Thyroid gland (tissue), 4 donors: ENCODE results near the gene MAMDC4. TPM values are rescaled to one million over a fixed set of nuclear protein-coding genes. Genes with fewer than 3 reads are reported as not detected.

ENCODE experiments used
- DNase-seq, 2 donors: peaks; one replicate each; pipeline ENCODE4 v3.0.0-alpha.2; 2019
- H3K27ac ChIP-seq, 3 donors: fragments of 200-600 bp; sonication (generic); 1 replicate in 2 of 3; 2 replicates in 1 of 3; pipeline ENCODE4 v1.5.1; 2016 to 2019; ENCODE audit warnings: mild to moderate bottlenecking in 1 of 3, moderate library complexity in 1 of 3
- H3K27me3 ChIP-seq: fragments of 200-600 bp; sonication (generic); one replicate; pipeline ENCODE4 v1.5.1; 2019
- H3K36me3 ChIP-seq, 2 donors: fragments of 200-600 bp; sonication (generic); one replicate each; pipeline ENCODE4 v1.5.1; 2016 to 2019
- H3K4me1 ChIP-seq, 2 donors: fragments of 200-600 bp; sonication (generic); one replicate each; pipeline ENCODE4 v1.5.1; 2017 to 2019
- H3K4me3 ChIP-seq, 3 donors: fragments of 200-600 bp; sonication (generic); replicated peaks in 1 of 3; 1 replicate in 2 of 3; 2 replicates in 1 of 3; pipeline ENCODE4 v1.5.1; 2016; ENCODE audit warnings: mild to moderate bottlenecking in 1 of 3
- H3K9me3 ChIP-seq: fragments of 200-600 bp; sonication (generic); one replicate; pipeline ENCODE4 v1.5.1; 2017
- POLR2A ChIP-seq, 2 donors: fragments of 450-650 bp; IDR thresholded peaks; one replicate each; pipeline ENCODE4 v1.6.1; 2017; ENCODE audit warnings: antibody characterized with exemption in 2 of 2, mild to moderate bottlenecking in 2 of 2, moderate library complexity in 1 of 2
- WGBS, 2 donors: methylation state at CpG; one replicate each; pipeline ENCODE4 v1.1.5; 2017; 5-methylcytosine and 5-hydroxymethylcytosine counted together
- intact Hi-C: fragments of 100-400 bp; cut with DNase I; formaldehyde crosslinking; loops from one replicate; pipeline ENCODE4 v1.15.1; 2023
- microRNA-seq: library from miRNA; unstranded; fragments of <30 nt; microRNA quantifications from one replicate; pipeline ENCODE4, GENCODE V29; 2016
- small RNA-seq: library from RNA; depleted of rRNA; stranded (forward); fragments of <200 nt; gene quantifications from one replicate; pipeline ENCODE3, GENCODE V24; 2016
- total RNA-seq, 4 donors: library from RNA; depleted of rRNA; stranded (reverse); fragments of >200 nt; gene quantifications; one replicate each; pipeline ENCODE4 v1.2.3, GENCODE V29; 2016
- TF ChIP-seq, protein P1 (sequence below), 6 experiments: fragments of 200-600 bp in 3 of 6; fragments of 450-650 bp in 3 of 6; sonication (generic) in 3 of 6; IDR thresholded peaks; one replicate each; pipeline ENCODE4 v1.5.1; 2016 to 2019; ENCODE audit warnings: antibody characterized with exemption in 6 of 6, mild to moderate bottlenecking in 2 of 6, inconsistent platforms in 1 of 6, moderate library complexity in 1 of 6

Gene MAMDC4
- total RNA-seq, 4 donors from 2014 or later = 4.1 to 20.4 (median 9.0) TPM

DNA sequence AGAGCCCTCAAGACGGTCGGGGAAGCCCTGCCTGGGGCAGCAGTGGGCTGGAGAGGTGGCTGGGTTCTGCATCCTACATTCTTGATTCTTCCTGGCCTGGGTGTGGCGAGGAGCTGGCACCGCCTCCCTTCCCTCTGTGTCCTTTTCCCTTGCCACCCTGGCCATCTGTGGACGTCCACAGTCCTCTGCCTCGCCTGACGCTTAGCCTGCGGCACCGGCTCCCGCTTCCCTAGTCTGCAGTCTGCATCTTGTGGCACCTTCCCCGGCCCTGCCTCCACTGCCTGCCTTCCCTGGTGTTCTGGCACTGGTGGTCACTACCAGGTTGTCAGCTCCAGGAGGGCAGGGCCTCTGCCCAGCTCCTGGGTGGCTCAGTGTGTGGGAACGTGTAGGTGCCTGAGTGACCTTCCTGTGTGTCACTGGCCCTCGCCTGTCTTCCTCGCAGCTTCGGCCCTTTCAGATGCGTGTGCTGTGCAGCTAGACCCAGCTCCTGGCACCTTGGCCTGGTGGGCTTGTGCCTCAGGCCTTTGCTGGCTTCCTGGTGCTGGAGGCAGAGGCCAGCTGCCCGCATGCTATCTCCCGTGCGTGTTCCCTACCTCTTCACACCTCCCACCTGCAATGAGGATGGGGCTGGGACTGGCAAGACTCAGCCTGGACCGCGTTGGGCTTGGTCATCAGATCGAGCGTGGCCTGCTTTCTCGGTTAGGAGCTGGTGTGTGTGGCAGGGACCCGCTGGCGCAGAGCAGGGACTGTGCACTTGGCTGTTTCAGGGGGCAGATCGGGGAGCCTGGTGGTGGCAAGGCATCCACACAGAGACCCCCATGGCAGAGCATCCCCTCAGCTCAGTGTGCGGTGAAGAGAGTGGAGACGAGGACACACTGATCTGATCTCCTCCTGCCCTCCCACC is 55.1 kb downstream of the MAMDC4 start:
- no peaks in the 10 kb centered on the region for H3K9me3 ChIP-seq
- WGBS, 2 donors = 96 to 100% methylated on average over 22 to 28 of the region's 29 CpGs
- H3K36me3 ChIP-seq = peaks cover 0 to 12% of the 10 kb centered on the region in 2 donors
- TF ChIP-seq, protein P1, sequence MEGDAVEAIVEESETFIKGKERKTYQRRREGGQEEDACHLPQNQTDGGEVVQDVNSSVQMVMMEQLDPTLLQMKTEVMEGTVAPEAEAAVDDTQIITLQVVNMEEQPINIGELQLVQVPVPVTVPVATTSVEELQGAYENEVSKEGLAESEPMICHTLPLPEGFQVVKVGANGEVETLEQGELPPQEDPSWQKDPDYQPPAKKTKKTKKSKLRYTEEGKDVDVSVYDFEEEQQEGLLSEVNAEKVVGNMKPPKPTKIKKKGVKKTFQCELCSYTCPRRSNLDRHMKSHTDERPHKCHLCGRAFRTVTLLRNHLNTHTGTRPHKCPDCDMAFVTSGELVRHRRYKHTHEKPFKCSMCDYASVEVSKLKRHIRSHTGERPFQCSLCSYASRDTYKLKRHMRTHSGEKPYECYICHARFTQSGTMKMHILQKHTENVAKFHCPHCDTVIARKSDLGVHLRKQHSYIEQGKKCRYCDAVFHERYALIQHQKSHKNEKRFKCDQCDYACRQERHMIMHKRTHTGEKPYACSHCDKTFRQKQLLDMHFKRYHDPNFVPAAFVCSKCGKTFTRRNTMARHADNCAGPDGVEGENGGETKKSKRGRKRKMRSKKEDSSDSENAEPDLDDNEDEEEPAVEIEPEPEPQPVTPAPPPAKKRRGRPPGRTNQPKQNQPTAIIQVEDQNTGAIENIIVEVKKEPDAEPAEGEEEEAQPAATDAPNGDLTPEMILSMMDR (IDR thresholded peaks at IDR 0.05) = no peak
- TF ChIP-seq POLR2A (IDR thresholded peaks at IDR 0.05) = no peak
- H3K27ac ChIP-seq = no peak overlapping the region
- intact Hi-C loops = no loop called here
- H3K27me3 ChIP-seq = no peaks in the 10 kb centered on the region
- no peak for DNase-seq
- H3K4me1 ChIP-seq = peaks cover 15 to 19% of the 10 kb centered on the region in 2 donors
- H3K4me3 ChIP-seq = no peak overlapping the region

Small RNA genes within 50 kb of the gene (microRNA-seq; reads per million reads assigned to microRNA genes)
- not detected for gene MIR4292
- not detected for gene MIR4479

Small RNA genes within 50 kb of the gene (small RNA-seq; reads per million reads assigned to genes)
- gene MIR4292 (not detected), gene MIR4479 (not detected)

Other genes with a start within 250 kb of the MAMDC4 start
- gene EGFL7, start 189.4 kb upstream of the MAMDC4 start, total RNA-seq = 100 to 1,000 TPM in 1 of 4 donors, 10 to 100 TPM in 3; 38.4 to 143 (median 81.6) TPM
- gene AGPAT2, start 164.9 kb upstream of the MAMDC4 start, total RNA-seq = 10 to 100 TPM; 58.6 to 78.7 (median 72.0) TPM
- gene DIPK1B, start 139.8 kb upstream of the MAMDC4 start, total RNA-seq = 10 to 100 TPM; 19.4 to 23.6 (median 22.6) TPM
- 10 to 100 TPM in 1 of 4 donors, 1 to 10 TPM in 3; 5.8 to 10.1 (median 7.1) TPM for gene LCN10, start 109.4 kb upstream of the MAMDC4 start, total RNA-seq
- gene LCN6, start 103.8 kb upstream of the MAMDC4 start, total RNA-seq = 10 to 100 TPM in 1 of 4 donors, 1 to 10 TPM in 3; 1.4 to 10.0 (median 4.5) TPM
- 1 to 10 TPM in 1 of 4 donors, under 1 TPM in 1, not detected in 2; 0.93 to 1.0 TPM for gene LCN8, start 94.1 kb upstream of the MAMDC4 start, total RNA-seq
- not detected for gene LCN15, start 87.8 kb upstream of the MAMDC4 start, total RNA-seq
- gene TMEM141, start 61.0 kb upstream of the MAMDC4 start, total RNA-seq = 100 to 1,000 TPM in 3 of 4 donors, 10 to 100 TPM in 1; 81.6 to 189 (median 141) TPM
- 1 to 10 TPM; 1.3 to 4.6 (median 2.8) TPM for gene CCDC183, start 56.0 kb upstream of the MAMDC4 start, total RNA-seq
- 10 to 100 TPM; 59.8 to 84.0 (median 62.2) TPM for gene RABL6, start 44.4 kb upstream of the MAMDC4 start, total RNA-seq
- 1 to 10 TPM in 3 of 4 donors, under 1 TPM in 1; 0.83 to 4.7 (median 2.3) TPM for gene AJM1, start 9.9 kb upstream of the MAMDC4 start, total RNA-seq
- gene PHPT1, start 2.9 kb upstream of the MAMDC4 start, total RNA-seq = 100 to 1,000 TPM in 2 of 4 donors, 10 to 100 TPM in 2; 79.4 to 174 (median 115) TPM
- gene EDF1, start 14.0 kb downstream of the MAMDC4 start, total RNA-seq = 100 to 1,000 TPM; 339 to 591 (median 526) TPM
- 10 to 100 TPM in 3 of 4 donors, 1 to 10 TPM in 1; 9.7 to 18.3 (median 15.4) TPM for gene TRAF2, start 34.2 kb downstream of the MAMDC4 start, total RNA-seq
- 100 to 1,000 TPM; 138 to 282 (median 203) TPM for gene FBXW5, start 92.4 kb downstream of the MAMDC4 start, total RNA-seq
- 1 to 10 TPM in 1 of 4 donors, not detected in 3; 1.8 TPM for gene C8G, start 92.9 kb downstream of the MAMDC4 start, total RNA-seq
- 10 to 100 TPM; 24.3 to 85.0 (median 54.0) TPM for gene LCN12, start 99.9 kb downstream of the MAMDC4 start, total RNA-seq
- 10 to 100 TPM in 3 of 4 donors, 1 to 10 TPM in 1; 5.0 to 39.5 (median 33.9) TPM for gene PTGDS, start 125.2 kb downstream of the MAMDC4 start, total RNA-seq
- gene LCNL1, start 130.6 kb downstream of the MAMDC4 start, total RNA-seq = under 1 TPM in 1 of 4 donors, not detected in 3; 0.54 TPM
- gene PAXX, start 140.1 kb downstream of the MAMDC4 start, total RNA-seq = 100 to 1,000 TPM in 1 of 4 donors, 10 to 100 TPM in 3; 29.8 to 109 (median 50.7) TPM
- 100 to 1,000 TPM in 3 of 4 donors, 10 to 100 TPM in 1; 97.7 to 301 (median 268) TPM for gene CLIC3, start 144.2 kb downstream of the MAMDC4 start, total RNA-seq
- 10 to 100 TPM; 36.8 to 59.7 (median 50.2) TPM for gene ABCA2, start 175.9 kb downstream of the MAMDC4 start, total RNA-seq
- gene FUT7, start 179.7 kb downstream of the MAMDC4 start, total RNA-seq = not detected
- 10 to 100 TPM; 23.3 to 65.9 (median 35.4) TPM for gene NPDC1, start 193.8 kb downstream of the MAMDC4 start, total RNA-seq
- gene ENTPD2, start 201.7 kb downstream of the MAMDC4 start, total RNA-seq = under 1 TPM in 2 of 4 donors, not detected in 2; 0.22 to 0.49 TPM
- 1 to 10 TPM in 1 of 4 donors, under 1 TPM in 3; 0.27 to 1.0 (median 0.72) TPM for gene SAPCD2, start 218.2 kb downstream of the MAMDC4 start, total RNA-seq
- 10 to 100 TPM in 2 of 4 donors, 1 to 10 TPM in 2; 9.3 to 15.7 (median 12.4) TPM for gene UAP1L1, start 225.2 kb downstream of the MAMDC4 start, total RNA-seq
- gene MAN1B1, start 234.6 kb downstream of the MAMDC4 start, total RNA-seq = 10 to 100 TPM; 48.2 to 73.8 (median 67.2) TPM